ENCODE results near the gene NLRP12.

- TF ChIP-seq CTCF (IDR thresholded peaks at IDR 0.05) (no peak), EZH2 (IDR thresholded peaks at IDR 0.05; ENCODE audit: borderline replicate concordance, insufficient read depth, low read depth, low read length, poor library complexity, severe bottlenecking) (no peak)
These were observed 29.6 kb upstream of the NLRP12 start for GRCh38 chr19:53853707-53854106.
